HK-2 (cell line): ENCODE data around the gene ZCCHC8.
A peak's percentile ranks its signal among the peaks of the same experiment; 100 is the strongest.
"Not testable (repeated sequence)": the region's sequence is repeated elsewhere in the genome, so short reads cannot be mapped to it uniquely, and the experiment has no call there.

Experiments used
- DNase-seq: peaks from one replicate; pipeline ENCODE4 v3.0.0-alpha.2; 2018; ENCODE audit not compliant: unreplicated experiment

Gene ZCCHC8

DNA sequence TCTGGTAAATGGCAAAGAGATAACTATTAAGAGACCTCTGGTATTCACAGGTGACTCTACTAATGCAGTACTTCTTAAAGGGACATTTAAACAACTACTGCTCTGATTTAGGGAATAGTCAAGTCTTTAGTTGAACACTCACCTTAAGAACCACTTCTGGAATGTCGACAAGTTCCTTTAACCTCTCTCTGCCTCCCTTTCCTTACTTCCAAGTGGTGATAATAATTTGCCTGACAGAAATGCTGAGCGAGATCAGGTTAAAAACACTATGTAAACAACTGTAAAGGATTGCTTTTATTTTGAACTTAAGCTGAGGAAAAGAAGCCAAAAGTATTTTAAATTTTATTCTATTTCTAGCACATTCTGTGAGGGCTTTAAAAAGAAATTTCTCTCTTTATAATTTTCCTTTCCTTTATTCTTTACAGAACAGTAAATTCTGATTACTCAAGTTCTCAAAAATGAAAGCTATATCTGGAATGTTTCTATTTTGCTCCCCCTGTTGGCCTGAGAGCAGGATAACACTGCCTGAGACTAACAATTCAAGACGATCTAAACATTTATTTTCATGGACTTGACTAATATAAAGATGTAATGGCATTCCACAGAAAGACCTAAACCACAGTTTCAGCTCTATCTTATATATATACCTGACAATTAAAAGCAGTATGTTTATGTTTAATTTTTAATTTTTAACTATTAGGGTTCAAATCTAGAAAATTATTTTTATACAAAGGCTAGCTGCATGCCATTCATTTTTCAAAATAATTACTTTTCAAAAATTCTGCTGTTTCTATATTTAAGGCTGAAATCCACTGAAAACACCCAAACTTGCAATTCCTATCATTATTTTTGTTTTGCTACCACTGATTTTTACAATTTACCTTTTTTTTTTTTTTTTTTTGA lies 29.2 kb downstream of the ZCCHC8 start:
- DNase-seq, result no peak

GRCh38 chr12:122470576-122470975 lies 30.2 kb downstream of the ZCCHC8 start:
- DNase-seq, result not testable (repeated sequence)

- not testable (repeated sequence) for DNase-seq
Measured at GRCh38 chr12:122469856-122470255, 30.9 kb downstream of the ZCCHC8 start.

GRCh38 chr12:122467983-122468382 lies 32.7 kb downstream of the ZCCHC8 start:
- no peak for DNase-seq

DNA sequence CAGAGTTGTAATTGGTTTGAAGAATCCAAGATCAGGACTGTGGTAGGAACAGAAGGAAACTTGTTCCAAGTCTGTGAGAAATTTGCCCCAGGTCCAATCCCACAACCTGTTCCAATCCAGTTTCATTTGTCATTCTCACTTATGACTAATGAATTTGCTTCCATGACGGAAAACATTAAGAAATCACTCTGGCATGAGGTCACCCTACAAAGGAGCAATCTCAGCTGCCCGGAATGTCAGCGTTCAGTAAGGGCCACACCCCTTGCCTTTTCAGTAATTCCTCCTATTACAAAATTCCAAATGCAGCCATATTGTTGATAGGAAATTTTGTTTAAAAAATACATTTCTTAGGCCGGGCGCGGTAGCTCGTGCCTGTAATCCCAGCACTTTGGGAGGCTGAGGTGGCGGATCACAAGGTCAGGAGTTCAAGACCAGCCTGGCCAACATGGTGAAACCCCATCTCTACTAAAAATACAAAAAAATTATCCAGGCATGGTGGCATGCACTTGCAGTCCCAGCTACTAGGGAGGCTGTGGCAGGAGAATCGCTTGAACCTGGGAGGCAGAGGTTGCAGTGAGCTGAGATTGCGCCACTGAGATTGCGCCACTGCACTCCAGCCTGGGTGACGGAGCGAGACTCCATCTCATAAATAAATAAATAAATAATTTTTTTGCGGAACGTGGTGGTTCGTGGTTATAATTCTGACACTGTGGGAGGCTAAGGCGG lies 36.3 kb downstream of the ZCCHC8 start:
- DNase-seq, result peak; percentile 52

- DNase-seq, result no peak
Measured at GRCh38 chr12:122460641-122461040, 40.1 kb downstream of the ZCCHC8 start.

GRCh38 chr12:122460061-122460460 lies 40.7 kb downstream of the ZCCHC8 start:
- no peak for DNase-seq

DNA sequence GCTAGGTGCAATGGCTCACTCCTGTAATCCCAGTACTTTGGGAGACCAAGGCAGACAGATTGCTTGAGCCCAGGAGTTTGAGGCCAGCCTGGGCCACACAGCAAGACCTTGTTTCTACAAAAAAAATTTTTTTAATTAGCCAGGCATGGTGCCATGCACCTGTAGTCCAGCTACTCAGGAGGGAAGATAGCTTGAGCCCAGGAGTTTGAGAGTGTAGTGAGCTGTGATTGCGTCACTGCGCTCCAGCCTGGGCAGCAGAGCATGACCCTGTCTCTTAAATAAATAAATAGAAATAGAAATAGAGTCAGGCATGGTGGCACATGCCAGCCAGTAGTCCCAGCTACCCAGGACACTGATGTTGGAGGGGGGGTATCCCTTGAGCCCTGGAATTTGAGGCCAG lies 41.5 kb downstream of the ZCCHC8 start:
- peak; percentile 32 for DNase-seq

DNA sequence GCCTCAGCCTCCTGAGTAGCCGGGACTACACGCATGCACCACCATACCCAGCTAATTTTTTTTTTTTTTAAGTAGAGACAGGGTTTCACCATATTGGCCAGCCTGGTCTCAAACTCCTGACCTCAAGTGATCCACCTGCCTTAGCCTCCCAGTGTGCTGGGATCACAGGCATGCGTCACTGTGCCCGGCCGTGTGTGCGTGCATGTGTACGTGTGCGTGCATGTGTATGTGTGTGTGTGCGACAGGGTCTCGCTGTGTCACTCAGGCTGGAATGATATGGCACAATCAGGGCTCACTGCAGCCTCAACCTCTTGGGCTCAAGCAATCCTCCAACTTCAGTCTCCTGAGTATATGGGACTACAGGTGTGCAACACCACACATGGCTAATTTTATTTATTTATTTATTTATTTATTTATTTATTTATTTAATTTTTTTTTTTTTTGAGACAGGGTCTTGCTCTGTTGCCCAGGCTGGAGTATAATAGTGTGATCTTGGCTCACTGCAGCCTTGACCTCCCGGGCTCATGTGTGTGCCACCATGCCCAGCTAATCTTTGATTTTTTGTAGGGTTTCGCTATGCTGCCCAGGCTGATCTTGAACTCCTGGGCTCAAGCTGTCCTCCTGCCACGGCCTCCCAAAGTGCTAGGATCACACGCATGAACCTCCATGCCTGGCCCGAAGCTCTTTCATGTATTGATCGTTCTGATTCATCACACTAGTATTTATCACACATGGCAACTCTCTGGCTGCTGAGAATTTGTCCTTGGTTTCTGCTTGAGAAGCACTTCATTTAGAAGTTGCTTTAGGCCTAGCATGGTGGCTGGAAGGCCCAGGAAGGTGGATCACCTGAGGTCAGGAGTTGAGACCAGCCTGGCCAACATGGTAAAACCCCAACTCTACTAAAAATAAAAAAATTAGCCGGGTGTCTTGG lies 42.4 kb downstream of the ZCCHC8 start:
- DNase-seq, result no peak

DNA sequence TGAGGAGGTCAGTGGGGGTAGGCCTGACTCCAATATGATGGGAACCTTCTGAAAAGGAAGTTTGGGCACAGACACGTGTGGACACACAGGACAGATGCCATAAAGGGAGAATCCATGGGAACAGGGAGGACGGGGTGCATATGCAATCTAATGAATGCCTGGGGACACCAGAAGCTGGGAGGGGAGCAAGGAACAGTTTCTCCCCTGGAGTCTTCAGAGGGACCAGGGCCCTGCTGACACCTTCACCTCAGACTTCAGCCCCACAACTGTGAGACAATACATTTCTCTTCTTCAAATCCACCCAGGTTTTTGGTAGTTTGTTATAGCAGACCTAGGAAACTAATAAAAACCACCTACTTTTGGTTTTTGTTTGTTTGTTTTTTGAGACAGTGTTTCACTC lies 43.1 kb downstream of the ZCCHC8 start:
- DNase-seq, result no peak

GRCh38 chr12:122454739-122455138 lies 46.0 kb downstream of the ZCCHC8 start:
- no peak for DNase-seq

DNA sequence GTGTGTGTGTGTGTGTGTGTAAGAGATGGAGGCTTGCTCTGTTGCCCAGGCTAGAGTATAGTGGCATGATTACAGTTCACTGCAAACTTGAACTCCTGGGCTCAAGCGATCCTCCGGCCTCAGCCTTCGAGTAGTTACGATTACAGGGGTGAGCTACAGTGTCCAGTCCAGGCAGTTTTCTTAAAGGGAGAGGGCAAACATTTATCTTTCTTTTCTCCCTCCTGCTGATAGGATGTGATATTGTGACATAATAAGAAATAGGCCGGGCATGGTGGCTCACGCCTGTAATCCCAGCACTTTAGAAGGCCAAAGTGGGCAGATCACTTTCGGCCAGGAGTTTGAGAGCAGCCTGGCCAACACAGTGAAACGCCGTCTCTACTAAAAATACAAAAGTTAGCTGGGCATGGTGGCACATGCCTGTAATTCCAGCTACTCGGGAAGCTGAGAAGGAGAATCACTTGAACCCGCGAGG lies 46.4 kb downstream of the ZCCHC8 start:
- no peak for DNase-seq

- no peak for DNase-seq
Measured at GRCh38 chr12:122452701-122453285, 47.9 kb downstream of the ZCCHC8 start.

GRCh38 chr12:122449317-122449716 lies 51.4 kb downstream of the ZCCHC8 start:
- no peak for DNase-seq

GRCh38 chr12:122447825-122448224 lies 52.9 kb downstream of the ZCCHC8 start:
- not testable (repeated sequence) for DNase-seq

DNA sequence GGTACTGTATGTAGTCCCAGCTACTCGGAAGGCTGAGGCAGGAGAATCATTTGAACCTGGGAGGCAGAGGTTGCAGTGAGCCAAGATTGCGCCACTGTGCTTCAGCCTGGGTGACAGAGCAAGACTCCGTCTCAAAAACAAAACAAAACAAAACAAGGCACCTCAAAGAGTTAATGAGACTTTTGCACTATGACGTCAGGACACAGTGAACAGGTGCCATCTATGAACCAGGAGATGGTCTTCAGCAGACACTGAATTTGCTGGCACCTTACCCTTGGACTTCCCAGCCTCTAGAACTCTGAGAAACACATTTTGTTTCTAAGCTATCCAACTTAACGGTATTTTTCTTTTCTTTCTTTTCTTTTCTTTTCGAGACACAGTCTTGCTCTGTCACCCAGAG lies 54.3 kb downstream of the ZCCHC8 start:
- DNase-seq, result not testable (repeated sequence)

GRCh38 chr12:122444071-122444470 lies 56.7 kb downstream of the ZCCHC8 start:
- not testable (repeated sequence) for DNase-seq

DNA sequence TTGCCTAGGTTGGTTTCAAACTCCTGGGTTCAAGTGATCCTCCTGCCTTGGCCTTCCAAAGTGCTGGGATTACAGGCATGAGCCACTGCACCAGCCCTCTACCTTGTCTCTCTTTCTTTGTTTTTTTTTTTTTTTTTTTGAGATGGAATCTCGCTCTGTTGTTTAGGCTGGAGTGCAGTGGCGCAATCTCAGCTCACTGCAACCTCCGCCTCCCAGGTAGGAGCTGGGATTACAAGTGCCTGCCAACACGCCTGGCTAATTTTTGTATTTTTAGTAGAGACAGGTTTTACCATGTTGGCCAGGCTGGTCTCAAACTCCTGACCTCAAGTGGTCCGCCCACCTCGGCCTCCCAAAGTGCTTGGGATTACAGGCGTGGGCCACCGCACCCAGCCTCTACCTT lies 61.9 kb downstream of the ZCCHC8 start:
- not testable (repeated sequence) for DNase-seq

GRCh38 chr12:122437656-122438121 lies 63.0 kb downstream of the ZCCHC8 start:
- no peak for DNase-seq

GRCh38 chr12:122435186-122435585 lies 65.5 kb downstream of the ZCCHC8 start:
- DNase-seq, result no peak

DNA sequence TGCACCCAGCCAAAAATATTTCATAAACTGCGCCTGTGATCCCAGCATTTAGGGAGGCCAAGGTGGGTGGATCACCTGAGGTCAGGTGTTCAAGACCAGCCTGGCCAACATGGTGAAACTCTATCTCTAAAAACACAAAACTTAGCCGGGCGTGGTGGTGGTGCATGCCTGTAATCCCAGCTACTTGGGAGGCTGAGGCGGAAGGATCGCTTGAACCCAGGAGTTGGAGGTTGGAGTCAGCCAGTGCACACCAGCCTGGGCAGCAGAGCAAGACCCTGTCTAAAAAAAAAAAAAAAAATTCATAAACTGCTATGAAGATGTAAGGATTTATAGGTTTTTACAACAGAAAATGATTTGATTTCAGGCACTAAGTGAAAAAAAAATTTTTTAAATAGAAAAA lies 71.7 kb downstream of the ZCCHC8 start:
- DNase-seq, result not testable (repeated sequence)
